ENCODE data around the gene YOD1. TPM values are rescaled to one million over a fixed set of nuclear protein-coding genes. Genes with fewer than 3 reads are reported as not detected.

Gene YOD1
- polyA plus RNA-seq, 1 donor (not counting 4 experiments of a cell fraction or from before 2014, with no cell fraction given), result 5.2 TPM

- no peak for DNase-seq (ENCODE audit: low read depth, low spot score)
- no peak for FAIRE-seq
- Histone ChIP-seq H3K4me3 (ENCODE audit: control insufficient read depth in 2 of 3, extremely low read depth in 1 of 3, insufficient read depth in 2 of 3, low read depth in 1 of 3, low read length in 3 of 3) (no peak overlapping the region), H3K4me1 (ENCODE audit: control insufficient read depth, extremely low read depth, insufficient read depth, low read length) (peaks cover 65% of the 10 kb centered on the region), H4K20me1 (ENCODE audit: control insufficient read depth, extremely low read depth, insufficient read depth, low read length) (no peaks in the 10 kb centered on the region), H3K27ac (ENCODE audit: control insufficient read depth, insufficient read depth, low read length) (peak overlapping the region; percentile 97), H2AFZ (ENCODE audit: control insufficient read depth, low read length) (no peak overlapping the region), H3K9me3 (ENCODE audit: control insufficient read depth, low read depth, low read length) (peaks cover 3% of the 10 kb centered on the region), H3K9me1 (ENCODE audit: control insufficient read depth, extremely low read depth, insufficient read depth, low read length) (no peaks in the 10 kb centered on the region), H3K9ac (ENCODE audit: control insufficient read depth, extremely low read depth, insufficient read depth, low read length) (no peak overlapping the region), H3K27me3 (ENCODE audit: control insufficient read depth, extremely low read depth, insufficient read depth, low read length) (no peaks in the 10 kb centered on the region), H3K4me2 (ENCODE audit: control insufficient read depth, extremely low read depth, insufficient read depth, low read depth, low read length) (no peak overlapping the region), H3K79me2 (ENCODE audit: control insufficient read depth, insufficient read depth, low read length) (no peaks in the 10 kb centered on the region), H3K36me3 (ENCODE audit: control insufficient read depth in 2 of 2, extremely low read depth in 1 of 2, insufficient read depth in 2 of 2, low read length in 2 of 2) (no peaks in the 10 kb centered on the region)
- TF ChIP-seq EZH2 (IDR thresholded peaks at IDR 0.05; ENCODE audit: low read length) (no peak), CTCF (optimal IDR thresholded peaks at IDR 0.05 in 1 of 3, IDR thresholded peaks at IDR 0.05 in 1 of 3, conservative IDR thresholded peaks at IDR 0.05 in 1 of 3; ENCODE audit: extremely low read depth in 1 of 3, insufficient read depth in 2 of 3, low read length in 3 of 3) (no peak)
- dilution Hi-C loops (cut with MboI; ENCODE audit: extremely low pct_ligation_motif_present, low sequenced_read_pairs), result no loop called here
These were observed 44.9 kb downstream of the YOD1 start for GRCh38 chr1:207006083-207006482.

GRCh38 chr1:207004931-207005830 lies 45.8 kb downstream of the YOD1 start:
- Histone ChIP-seq H3K4me2 (ENCODE audit: control insufficient read depth, extremely low read depth, insufficient read depth, low read depth, low read length) (no peak overlapping the region), H3K36me3 (ENCODE audit: control insufficient read depth in 2 of 2, extremely low read depth in 1 of 2, insufficient read depth in 2 of 2, low read length in 2 of 2) (no peaks in the 10 kb centered on the region), H2AFZ (ENCODE audit: control insufficient read depth, low read length) (peak overlapping the region; percentile 35), H3K4me3 (ENCODE audit: control insufficient read depth in 2 of 3, extremely low read depth in 1 of 3, insufficient read depth in 2 of 3, low read depth in 1 of 3, low read length in 3 of 3) (no peak overlapping the region), H3K79me2 (ENCODE audit: control insufficient read depth, insufficient read depth, low read length) (no peaks in the 10 kb centered on the region), H4K20me1 (ENCODE audit: control insufficient read depth, extremely low read depth, insufficient read depth, low read length) (no peaks in the 10 kb centered on the region), H3K9ac (ENCODE audit: control insufficient read depth, extremely low read depth, insufficient read depth, low read length) (no peak overlapping the region), H3K9me1 (ENCODE audit: control insufficient read depth, extremely low read depth, insufficient read depth, low read length) (no peaks in the 10 kb centered on the region), H3K9me3 (ENCODE audit: control insufficient read depth, low read depth, low read length) (peaks cover 3% of the 10 kb centered on the region), H3K4me1 (ENCODE audit: control insufficient read depth, extremely low read depth, insufficient read depth, low read length) (peaks cover 65% of the 10 kb centered on the region), H3K27ac (ENCODE audit: control insufficient read depth, insufficient read depth, low read length) (peak overlapping the region; percentile 97), H3K27me3 (ENCODE audit: control insufficient read depth, extremely low read depth, insufficient read depth, low read length) (no peaks in the 10 kb centered on the region)
- DNase-seq (ENCODE audit: low read depth, low spot score) (no peak), FAIRE-seq (peak; percentile 78)
- dilution Hi-C loops (cut with MboI; ENCODE audit: extremely low pct_ligation_motif_present, low sequenced_read_pairs), result no loop called here
- TF ChIP-seq EZH2 (IDR thresholded peaks at IDR 0.05; ENCODE audit: low read length), result no peak
- TF ChIP-seq CTCF (optimal IDR thresholded peaks at IDR 0.05 in 1 of 3, IDR thresholded peaks at IDR 0.05 in 1 of 3, conservative IDR thresholded peaks at IDR 0.05 in 1 of 3; ENCODE audit: extremely low read depth in 1 of 3, insufficient read depth in 2 of 3, low read length in 3 of 3), result peak; percentile 88 to 98 (median 96)

Measured in keratinocyte (primary cell).